NCI-H1417 treated with DMSO at 0.1 percent for 48 hours (cell line): Measurements from ENCODE around the gene B3GAT3.
A peak's percentile ranks its signal among the peaks of the same experiment; 100 is the strongest.
"Not testable (repeated sequence)": the region's sequence is repeated elsewhere in the genome, so short reads cannot be mapped to it uniquely, and the experiment has no call there.

Experiments
- DNase-seq: peaks from one replicate; lab custom pipeline; 2025; lab: John Stamatoyannopoulos, UW

The B3GAT3 gene

GRCh38 chr11:62577046-62577714 lies 44.6 kb downstream of the B3GAT3 start:
- DNase-seq = no peak

DNA sequence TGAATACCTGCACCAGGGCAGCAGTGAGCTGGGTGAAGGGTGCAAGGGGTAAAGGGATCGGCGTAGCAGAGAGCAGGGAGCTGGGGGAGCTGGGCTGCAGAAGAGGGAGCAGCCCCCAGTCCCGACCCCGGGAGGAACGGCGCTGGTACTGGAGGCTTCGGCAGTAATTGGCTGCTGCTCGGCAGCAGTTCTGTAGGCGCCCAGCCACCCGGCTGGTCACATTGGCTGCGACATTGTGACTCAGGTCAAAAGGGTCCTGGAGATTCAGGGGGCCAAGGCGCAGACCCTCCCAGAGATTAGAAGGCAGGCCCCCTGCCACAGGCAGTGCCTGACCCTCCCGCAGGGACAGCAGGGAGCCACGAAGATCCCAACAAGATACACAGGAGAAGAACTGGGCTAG lies 45.9 kb downstream of the B3GAT3 start:
- DNase-seq = no peak

DNA sequence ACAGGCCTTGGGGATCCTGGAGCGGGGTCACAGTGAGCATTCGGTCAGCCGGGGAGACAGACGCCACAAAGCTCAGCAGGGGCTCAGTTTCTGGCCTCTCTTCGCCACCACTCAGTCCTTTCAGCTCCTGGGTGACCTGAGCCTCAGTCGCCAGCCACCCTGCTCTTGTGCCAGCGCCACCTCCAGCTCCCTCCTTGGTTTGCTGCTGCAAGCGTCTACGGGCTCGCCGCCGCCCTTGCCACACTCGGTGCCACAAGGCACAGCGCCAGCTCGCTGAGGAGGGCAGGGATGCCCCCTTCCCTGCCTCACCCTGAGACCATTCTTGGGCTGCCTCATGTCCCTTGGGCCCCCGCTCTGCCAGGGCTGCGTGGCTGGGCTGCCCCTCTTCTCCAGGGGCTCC lies 46.6 kb downstream of the B3GAT3 start:
- no peak for DNase-seq

DNA sequence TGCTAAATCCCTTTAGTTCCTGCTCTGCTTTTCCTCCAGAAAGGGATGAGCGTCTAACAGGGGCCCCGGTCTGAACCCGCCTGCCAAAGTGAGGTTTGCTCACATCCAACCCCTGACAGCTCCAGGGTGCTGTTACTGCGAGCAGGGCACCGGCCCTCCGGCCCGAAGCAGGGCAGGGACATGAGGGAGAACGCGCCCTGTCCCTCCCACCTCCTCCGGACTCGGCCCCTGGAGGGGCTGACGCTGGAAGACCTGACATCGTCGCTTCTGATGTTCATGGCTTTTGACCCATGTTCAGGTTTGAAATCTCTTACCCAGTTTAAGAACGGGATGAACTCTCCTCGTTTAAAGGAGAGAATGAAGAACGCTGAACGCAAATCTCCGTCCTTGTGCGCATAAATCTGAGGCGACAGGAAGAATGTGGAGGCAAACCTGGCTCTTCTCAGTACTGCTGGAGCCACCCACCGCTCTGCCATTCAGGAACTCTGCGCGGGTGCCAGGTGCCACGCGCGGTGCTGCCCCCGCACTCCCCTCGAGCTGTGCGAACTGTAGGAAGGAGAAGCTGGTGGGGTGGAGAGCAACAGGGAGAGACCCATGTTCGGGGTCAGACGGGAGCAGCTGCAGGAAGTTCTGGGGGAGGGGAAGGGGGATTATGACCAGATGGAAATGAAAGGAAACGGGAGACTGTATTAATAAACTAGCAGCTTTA lies 47.3 kb downstream of the B3GAT3 start:
- no peak for DNase-seq

DNA sequence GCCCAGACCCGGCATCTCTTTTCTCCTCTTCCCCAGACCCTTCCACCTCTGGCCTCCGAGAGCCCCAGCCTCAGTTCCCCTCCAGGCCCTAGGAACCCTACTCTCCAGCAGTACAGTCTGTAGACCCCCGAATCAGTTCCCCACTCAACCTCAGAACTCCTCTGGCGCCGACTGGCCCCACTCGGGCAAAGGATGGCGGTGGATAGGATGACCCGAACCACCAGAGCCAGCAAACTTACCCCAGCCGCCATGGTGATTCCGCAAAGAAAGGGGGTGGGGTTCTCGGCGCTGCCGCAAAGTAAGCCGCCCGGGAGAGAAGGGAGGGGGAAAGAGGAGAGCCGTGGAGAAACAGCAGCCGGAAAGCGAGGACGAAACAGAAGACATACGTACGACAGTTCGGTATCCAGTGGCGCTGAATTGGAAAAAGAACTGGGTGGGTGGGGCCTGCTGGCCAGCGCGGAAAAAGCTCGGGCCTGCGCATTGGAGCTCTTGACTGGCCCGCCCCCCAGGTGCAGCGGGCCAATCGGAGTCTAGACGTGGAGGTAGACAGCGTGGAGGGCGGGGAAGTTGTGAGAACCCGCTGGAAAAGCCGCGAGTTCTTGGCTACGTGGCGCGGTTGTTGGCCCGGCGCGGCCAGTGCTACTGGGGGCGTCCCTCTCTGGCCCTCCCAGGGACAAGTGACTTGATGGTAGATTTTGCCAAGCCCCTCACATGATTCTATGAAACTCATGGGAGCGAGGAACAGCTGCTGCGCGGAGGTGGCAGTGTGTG lies 48.0 kb downstream of the B3GAT3 start, which contains the start of gene EEF1G:
Gene EEF1G (minus strand): TSS at position 300 of the 771 bp plus-strand sequence. CDS start 49 bp downstream, at position 251.
- DNase-seq = peak; percentile 99

DNA sequence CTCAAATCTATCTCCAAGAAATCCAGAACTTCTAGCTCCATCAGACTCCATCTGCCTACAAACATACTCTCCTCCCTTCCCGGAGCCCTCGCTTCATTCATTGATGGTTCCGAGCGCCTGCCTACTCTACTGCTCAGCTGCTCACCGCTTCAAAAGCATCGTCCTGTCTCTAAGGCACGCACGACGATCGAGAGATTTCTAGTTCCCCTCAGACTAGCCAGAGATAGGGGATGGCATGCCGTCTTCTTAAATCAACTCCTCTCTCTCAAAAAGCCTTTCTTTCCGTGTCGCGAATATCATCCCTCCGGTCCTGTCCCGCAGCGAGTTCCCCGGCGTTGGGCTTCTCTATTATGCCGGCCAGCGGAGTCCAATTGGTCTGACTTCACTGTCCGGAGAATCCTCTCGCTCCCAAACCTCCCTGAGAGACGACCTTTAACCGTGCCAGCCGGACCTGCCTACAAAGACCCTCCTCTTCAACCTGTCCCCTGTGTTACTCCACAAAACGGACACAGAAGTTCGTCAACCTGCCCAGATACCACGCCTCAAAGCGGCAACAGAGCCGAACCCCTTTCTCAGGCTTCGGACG lies 48.7 kb downstream of the B3GAT3 start:
- no peak for DNase-seq

GRCh38 chr11:62572431-62572830 lies 49.4 kb downstream of the B3GAT3 start:
- DNase-seq = no peak

DNA sequence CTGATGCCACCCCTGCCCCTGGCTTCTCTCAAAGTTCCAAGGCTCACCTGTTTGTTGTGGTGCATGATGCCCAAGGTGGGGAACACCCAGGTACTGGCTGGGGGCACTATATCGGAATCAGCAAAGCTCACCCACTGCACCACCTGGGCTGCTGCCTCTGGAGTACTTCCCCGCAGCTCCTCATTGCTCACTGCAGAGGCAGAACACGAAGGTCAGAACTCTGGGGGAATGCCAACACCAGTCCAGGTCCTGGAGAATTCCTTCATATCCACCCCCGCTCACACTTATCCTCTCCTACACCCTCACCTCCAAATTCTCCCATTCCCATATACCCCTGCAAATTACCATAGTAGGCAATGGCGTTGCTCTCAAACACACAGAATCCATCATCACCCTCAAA lies 50.3 kb downstream of the B3GAT3 start:
- DNase-seq = not testable (repeated sequence)

GRCh38 chr11:62570903-62571302 lies 50.9 kb downstream of the B3GAT3 start:
- DNase-seq = not testable (repeated sequence)

GRCh38 chr11:62569611-62570010 lies 52.2 kb downstream of the B3GAT3 start:
- no peak for DNase-seq

DNA sequence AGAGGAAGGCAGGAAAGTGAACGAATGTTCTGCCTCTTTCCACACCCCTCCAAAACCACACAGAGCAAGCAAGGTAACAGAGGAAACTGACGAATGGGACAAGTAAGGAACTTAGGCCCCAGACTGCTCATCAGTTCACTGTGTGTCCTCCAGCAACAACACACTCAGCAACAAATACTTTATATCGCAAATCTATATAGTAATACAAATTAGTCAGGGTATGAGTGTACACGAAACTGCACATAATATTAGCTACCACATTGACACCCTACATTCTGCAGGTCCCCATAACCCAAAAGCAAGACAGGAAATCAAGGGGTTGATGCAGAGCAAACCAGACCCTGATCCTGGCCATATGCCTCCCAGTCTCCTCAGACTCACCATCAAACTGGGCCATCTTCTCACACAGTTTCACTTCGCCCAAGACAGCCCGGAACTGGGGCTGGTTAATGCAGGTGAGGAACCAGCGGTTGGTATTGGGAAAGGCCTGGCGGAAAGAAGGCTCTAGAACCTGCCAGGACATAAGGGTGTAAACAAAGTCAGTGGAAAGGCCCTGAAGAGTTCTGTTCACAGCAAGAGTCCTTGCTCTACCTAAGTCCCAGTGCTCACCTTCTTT lies 54.7 kb downstream of the B3GAT3 start:
- no peak for DNase-seq

DNA sequence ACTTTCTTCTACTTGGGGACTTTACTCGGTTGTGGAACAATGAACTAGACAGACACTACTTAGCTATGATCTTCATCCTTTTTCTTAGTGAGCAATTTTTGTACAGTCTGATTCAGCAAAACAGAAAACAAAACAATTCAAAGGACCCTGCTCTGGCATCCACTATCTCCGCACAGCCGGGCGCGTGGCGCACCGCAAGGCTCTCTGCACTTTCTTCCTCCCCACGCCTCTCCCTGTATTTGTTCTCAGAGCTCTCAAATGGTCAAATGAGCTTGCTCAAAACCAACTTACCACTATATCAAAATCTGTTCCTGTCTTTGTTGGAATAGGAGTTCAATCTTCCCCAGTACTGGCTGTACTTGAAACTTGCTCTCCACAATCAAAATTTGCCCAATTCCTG lies 55.5 kb downstream of the B3GAT3 start:
- DNase-seq = no peak
